ENCODE measurements around the gene TEX22. TPM values are rescaled to one million over a fixed set of nuclear protein-coding genes. Genes with fewer than 3 reads are reported as not detected.

TEX22 gene
- total RNA-seq, 5 donors from 2014 or later (not counting 1 experiment from before 2014, with no cell fraction given), result 0.93 to 9.0 (median 6.0) TPM

DNA sequence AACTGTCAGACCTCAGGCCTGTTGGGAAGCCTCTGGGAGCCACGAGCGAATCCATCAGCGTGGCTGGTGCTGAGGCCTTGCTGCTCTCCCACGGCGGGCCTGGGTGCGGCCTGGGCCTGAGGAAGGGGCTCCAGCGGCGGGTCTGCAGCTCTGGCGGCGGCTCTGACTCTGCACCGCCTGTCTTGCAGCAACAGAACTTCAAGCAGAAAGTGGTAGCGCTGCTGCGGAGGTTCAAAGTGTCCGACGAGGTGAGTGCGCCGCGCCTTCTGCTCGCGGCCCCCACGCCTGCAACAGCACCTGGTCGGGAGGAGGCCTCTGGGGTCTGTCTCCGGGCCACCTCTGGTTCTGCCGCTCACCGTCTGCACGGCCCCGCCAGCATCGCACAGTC, 28.7 kb upstream of the TEX22 start:
- Histone ChIP-seq H3K4me3 (ENCODE audit: control insufficient read depth in 1 of 2, extremely low read depth in 1 of 2, low read length in 1 of 2) (no peak overlapping the region), H3K36me3 (ENCODE audit: control insufficient read depth in 2 of 2, extremely low read depth in 1 of 2, insufficient read depth in 1 of 2, low read length in 1 of 2) (peaks cover 3 to 10% of the 10 kb centered on the region in 2 donors), H3K27me3 (replicated peaks in 1 of 2; ENCODE audit: control insufficient read depth in 2 of 2, extremely low read depth in 1 of 2, insufficient read depth in 2 of 2, low read length in 1 of 2) (no peaks in the 10 kb centered on the region), H3K9me3 (no peaks in the 10 kb centered on the region), H3K4me1 (ENCODE audit: control insufficient read depth in 1 of 2, extremely low read depth in 1 of 2, insufficient read depth in 2 of 2, low read length in 2 of 2) (peaks cover 0 to 17% of the 10 kb centered on the region in 2 experiments), H3K27ac (ENCODE audit: low read length) (no peak overlapping the region)
- Mint-ChIP-seq H3K27me3 (no peaks in the 10 kb centered on the region), H3K27ac (no peak overlapping the region), H3K36me3 (peaks cover 6% of the 10 kb centered on the region), H3K4me1 (peaks cover 4 to 7% (median 4%) of the 10 kb centered on the region in 3 donors), H3K4me3 (no peak overlapping the region), H3K9me3 (no peaks in the 10 kb centered on the region)
- 96% methylated on average over 23 of the region's 28 CpGs for WGBS (ENCODE audit: insufficient coverage)
- ChIA-PET POLR2A (no interaction called here), CTCF (interaction anchor here (1.4 to 2.2 kb wide), 3 partner anchors 120 to 159 kb away, joined by 5 to 33 read pairs (median 9); partner anchors contain the start of gene TEDC1 (in 1 of the 2))
- DNase-seq (no peak), ATAC-seq (replicated peaks in 1 of 4) (no peak)

- H3K4me3 Mint-ChIP-seq, result no peak overlapping the region
- H3K27me3 Mint-ChIP-seq, result no peaks in the 10 kb centered on the region
- no peaks in the 10 kb centered on the region for H3K9me3 Mint-ChIP-seq
- ChIA-PET POLR2A (no interaction called here), CTCF (interaction anchor here in 1 of 2 donors (0.8 kb wide), 2 partner anchors 44 to 61 kb away, joined by 3 read pairs; no protein-coding TSS in a partner anchor)
- H3K9me3 ChIP-seq, result no peaks in the 10 kb centered on the region
- peaks cover 12 to 15% (median 13%) of the 10 kb centered on the region in 3 donors for H3K4me1 Mint-ChIP-seq
- no peaks in the 10 kb centered on the region for H3K36me3 ChIP-seq (ENCODE audit: control insufficient read depth in 2 of 2, extremely low read depth in 1 of 2, insufficient read depth in 1 of 2, low read length in 1 of 2)
- ATAC-seq (replicated peaks in 1 of 4) (no peak), DNase-seq (no peak)
- no peaks in the 10 kb centered on the region for H3K27me3 ChIP-seq (replicated peaks in 1 of 2; ENCODE audit: control insufficient read depth in 2 of 2, extremely low read depth in 1 of 2, insufficient read depth in 2 of 2, low read length in 1 of 2)
- H3K27ac Mint-ChIP-seq, result no peak overlapping the region
- WGBS (ENCODE audit: insufficient coverage), result 89% methylated on average over 8 of the region's 11 CpGs
- H3K27ac ChIP-seq (ENCODE audit: low read length), result no peak overlapping the region
- peaks cover 4% of the 10 kb centered on the region for H3K36me3 Mint-ChIP-seq
- no peak overlapping the region for H3K4me3 ChIP-seq (ENCODE audit: control insufficient read depth in 1 of 2, extremely low read depth in 1 of 2, low read length in 1 of 2)
- peaks cover 0 to 17% of the 10 kb centered on the region in 2 experiments for H3K4me1 ChIP-seq (ENCODE audit: control insufficient read depth in 1 of 2, extremely low read depth in 1 of 2, insufficient read depth in 2 of 2, low read length in 2 of 2)
These were observed 23.9 kb upstream of the TEX22 start for GRCh38 chr14:105374389-105374788.

DNA sequence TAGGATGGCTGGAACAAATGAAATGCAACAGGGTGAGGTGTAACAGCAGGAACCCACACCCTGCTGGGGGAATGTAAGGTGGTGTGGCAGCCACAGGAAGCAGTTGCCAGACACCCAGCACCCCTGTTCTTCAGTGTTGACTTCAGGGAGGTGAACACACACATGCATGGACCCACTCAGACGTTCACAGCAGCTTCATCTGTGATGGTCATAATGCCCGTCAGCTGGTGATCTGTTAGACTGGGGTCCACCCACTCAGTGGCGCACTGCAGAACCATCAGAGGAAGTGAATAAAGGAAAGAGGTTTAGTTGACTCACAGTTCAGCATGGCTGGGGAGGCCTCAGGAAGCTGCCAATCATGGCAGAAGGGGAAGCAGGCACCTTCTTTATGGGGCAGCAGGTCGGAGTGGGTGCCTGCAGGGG, 22.7 kb upstream of the TEX22 start:
- peaks cover 0 to 16% of the 10 kb centered on the region in 2 experiments for H3K4me1 ChIP-seq (ENCODE audit: control insufficient read depth in 1 of 2, extremely low read depth in 1 of 2, insufficient read depth in 2 of 2, low read length in 2 of 2)
- ChIA-PET CTCF (no interaction called here), POLR2A (no interaction called here)
- no peak overlapping the region for H3K4me3 ChIP-seq (ENCODE audit: control insufficient read depth in 1 of 2, extremely low read depth in 1 of 2, low read length in 1 of 2)
- Mint-ChIP-seq H3K9me3 (no peaks in the 10 kb centered on the region), H3K4me1 (peaks cover 11 to 15% (median 12%) of the 10 kb centered on the region in 3 donors), H3K27me3 (no peaks in the 10 kb centered on the region), H3K4me3 (no peak overlapping the region), H3K36me3 (peaks cover 3% of the 10 kb centered on the region), H3K27ac (peak overlapping the region; percentile 38 to 83)
- H3K36me3 ChIP-seq (ENCODE audit: control insufficient read depth in 2 of 2, extremely low read depth in 1 of 2, insufficient read depth in 1 of 2, low read length in 1 of 2), result peaks cover 0 to 3% of the 10 kb centered on the region in 2 donors
- no peaks in the 10 kb centered on the region for H3K27me3 ChIP-seq (replicated peaks in 1 of 2; ENCODE audit: control insufficient read depth in 2 of 2, extremely low read depth in 1 of 2, insufficient read depth in 2 of 2, low read length in 1 of 2)
- ATAC-seq (replicated peaks in 1 of 4) (peak in 1 of 4 experiments; percentile 36), DNase-seq (peak in 2 of 35 experiments; percentile 23 to 30)
- H3K9me3 ChIP-seq, result no peaks in the 10 kb centered on the region
- no peak overlapping the region for H3K27ac ChIP-seq (ENCODE audit: low read length)
- WGBS (ENCODE audit: insufficient coverage), result 6% methylated on average over 2 of the region's 4 CpGs

GRCh38 chr14:105376521-105377440, 21.6 kb upstream of the TEX22 start:
- ATAC-seq (replicated peaks in 1 of 4), result no peak
- no peaks in the 10 kb centered on the region for H3K27me3 ChIP-seq (replicated peaks in 1 of 2; ENCODE audit: control insufficient read depth in 2 of 2, extremely low read depth in 1 of 2, insufficient read depth in 2 of 2, low read length in 1 of 2)
- no peak overlapping the region for H3K4me3 ChIP-seq (ENCODE audit: control insufficient read depth in 1 of 2, extremely low read depth in 1 of 2, low read length in 1 of 2)
- 94% methylated on average over 33 of the region's 34 CpGs for WGBS (ENCODE audit: insufficient coverage)
- ChIA-PET POLR2A (no interaction called here), CTCF (no interaction called here)
- no peak overlapping the region for H3K27ac Mint-ChIP-seq
- H3K9me3 Mint-ChIP-seq, result no peaks in the 10 kb centered on the region
- peaks cover 0 to 10% of the 10 kb centered on the region in 2 experiments for H3K4me1 ChIP-seq (ENCODE audit: control insufficient read depth in 1 of 2, extremely low read depth in 1 of 2, insufficient read depth in 2 of 2, low read length in 2 of 2)
- peaks cover 8 to 9% (median 8%) of the 10 kb centered on the region in 3 donors for H3K4me1 Mint-ChIP-seq
- DNase-seq, result no peak
- H3K27ac ChIP-seq (ENCODE audit: low read length), result no peak overlapping the region
- H3K36me3 ChIP-seq (ENCODE audit: control insufficient read depth in 2 of 2, extremely low read depth in 1 of 2, insufficient read depth in 1 of 2, low read length in 1 of 2), result peaks cover 1 to 3% of the 10 kb centered on the region in 2 donors
- H3K36me3 Mint-ChIP-seq, result no peaks in the 10 kb centered on the region
- H3K27me3 Mint-ChIP-seq, result no peaks in the 10 kb centered on the region
- H3K4me3 Mint-ChIP-seq, result no peak overlapping the region
- H3K9me3 ChIP-seq, result no peaks in the 10 kb centered on the region

DNA sequence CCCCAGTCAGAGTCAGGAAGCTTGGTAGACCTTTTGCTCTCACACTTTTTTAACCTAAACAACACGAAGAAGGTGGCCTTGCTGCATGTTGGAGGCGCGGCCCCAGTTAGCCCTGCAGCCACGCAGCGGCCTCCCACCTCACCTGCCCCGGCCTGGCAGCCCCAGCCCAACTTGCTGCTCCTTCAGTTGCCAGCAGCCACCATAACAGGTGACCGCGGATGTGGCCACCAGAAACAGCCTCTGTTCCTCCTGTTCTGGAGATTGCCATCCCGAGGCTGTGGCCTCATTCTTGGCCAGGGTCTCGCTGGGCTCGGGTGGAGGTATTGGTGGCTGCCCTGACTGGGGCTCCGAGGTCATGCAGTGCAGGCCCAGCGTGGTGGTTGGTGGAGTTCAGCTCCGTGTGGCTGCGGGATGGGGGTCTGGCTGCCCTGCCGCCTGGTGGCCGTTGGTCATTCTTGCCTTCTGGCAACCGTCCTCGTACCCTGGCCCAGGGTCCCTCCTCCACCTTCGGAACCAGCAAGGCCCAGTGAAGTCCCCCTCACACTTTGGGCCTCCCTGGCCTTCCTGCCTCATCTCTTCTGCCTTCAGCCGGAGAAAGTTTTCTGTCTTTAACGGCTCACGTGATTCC, 20.7 kb upstream of the TEX22 start:
- no peak for DNase-seq
- Histone ChIP-seq H3K27ac (ENCODE audit: low read length) (no peak overlapping the region), H3K9me3 (no peaks in the 10 kb centered on the region), H3K4me3 (ENCODE audit: control insufficient read depth in 1 of 2, extremely low read depth in 1 of 2, low read length in 1 of 2) (no peak overlapping the region), H3K4me1 (ENCODE audit: control insufficient read depth in 1 of 2, extremely low read depth in 1 of 2, insufficient read depth in 2 of 2, low read length in 2 of 2) (peaks cover 0 to 10% of the 10 kb centered on the region in 2 experiments), H3K36me3 (ENCODE audit: control insufficient read depth in 2 of 2, extremely low read depth in 1 of 2, insufficient read depth in 1 of 2, low read length in 1 of 2) (peaks cover 6 to 10% of the 10 kb centered on the region in 2 donors), H3K27me3 (replicated peaks in 1 of 2; ENCODE audit: control insufficient read depth in 2 of 2, extremely low read depth in 1 of 2, insufficient read depth in 2 of 2, low read length in 1 of 2) (no peaks in the 10 kb centered on the region)
- Mint-ChIP-seq H3K27me3 (no peaks in the 10 kb centered on the region), H3K27ac (no peak overlapping the region), H3K36me3 (no peaks in the 10 kb centered on the region), H3K4me3 (no peak overlapping the region), H3K9me3 (no peaks in the 10 kb centered on the region), H3K4me1 (peaks cover 8 to 9% (median 8%) of the 10 kb centered on the region in 3 donors)
- POLR2A ChIA-PET, result no interaction called here
- CTCF ChIA-PET, result no interaction called here
- ATAC-seq (replicated peaks in 1 of 4), result no peak
- 93% methylated on average over 23 of the region's 23 CpGs for WGBS (ENCODE audit: insufficient coverage)

GRCh38 chr14:105378199-105378598, 20.1 kb upstream of the TEX22 start:
- no peaks in the 10 kb centered on the region for H3K36me3 Mint-ChIP-seq
- H3K27ac Mint-ChIP-seq, result no peak overlapping the region
- H3K27me3 Mint-ChIP-seq, result no peaks in the 10 kb centered on the region
- POLR2A ChIA-PET, result no interaction called here
- Histone ChIP-seq H3K4me3 (ENCODE audit: control insufficient read depth in 1 of 2, extremely low read depth in 1 of 2, low read length in 1 of 2) (no peak overlapping the region), H3K4me1 (ENCODE audit: control insufficient read depth in 1 of 2, extremely low read depth in 1 of 2, insufficient read depth in 2 of 2, low read length in 2 of 2) (peaks cover 0 to 10% of the 10 kb centered on the region in 2 experiments), H3K27ac (ENCODE audit: low read length) (no peak overlapping the region), H3K9me3 (no peaks in the 10 kb centered on the region), H3K36me3 (ENCODE audit: control insufficient read depth in 2 of 2, extremely low read depth in 1 of 2, insufficient read depth in 1 of 2, low read length in 1 of 2) (peaks cover 7 to 15% of the 10 kb centered on the region in 2 donors), H3K27me3 (replicated peaks in 1 of 2; ENCODE audit: control insufficient read depth in 2 of 2, extremely low read depth in 1 of 2, insufficient read depth in 2 of 2, low read length in 1 of 2) (no peaks in the 10 kb centered on the region)
- WGBS (ENCODE audit: insufficient coverage), result 78% methylated on average over 5 of the region's 11 CpGs
- ATAC-seq (replicated peaks in 1 of 4) (no peak), DNase-seq (no peak)
- H3K9me3 Mint-ChIP-seq, result no peaks in the 10 kb centered on the region
- H3K4me1 Mint-ChIP-seq, result peaks cover 8 to 9% (median 8%) of the 10 kb centered on the region in 3 donors
- CTCF ChIA-PET, result no interaction called here
- no peak overlapping the region for H3K4me3 Mint-ChIP-seq
